Measurements from ENCODE around the gene OXCT2. TPM values are rescaled to one million over a fixed set of nuclear protein-coding genes. Genes with fewer than 3 reads are reported as not detected.
A peak's percentile ranks its signal among the peaks of the same experiment; 100 is the strongest.

The OXCT2 gene
- total and polyA plus RNA-seq, 2 of the 13 experiments (the other 11 are each of a cell fraction or from before 2014, with no cell fraction given), result 0.21 to 0.33 TPM

DNA sequence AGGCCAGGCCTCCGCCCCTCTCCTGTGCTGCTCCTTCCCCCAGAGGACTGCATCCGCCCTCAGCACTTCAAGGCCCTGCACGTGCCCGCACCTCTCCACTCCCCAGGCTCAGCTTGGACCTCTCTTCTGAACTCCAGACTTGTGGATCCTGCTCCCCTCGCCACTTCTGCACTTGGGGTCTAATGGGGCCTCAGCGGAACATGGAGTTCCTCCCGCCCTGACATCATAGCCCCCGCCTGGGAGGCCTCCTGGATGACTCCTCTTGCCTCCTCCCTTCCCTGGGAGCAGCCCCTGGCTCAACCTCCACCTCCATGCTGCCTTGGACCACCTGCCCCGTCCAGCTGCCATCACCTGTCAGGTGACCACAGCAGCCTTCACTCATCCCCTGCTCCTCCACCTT lies 10.1 kb downstream of the OXCT2 start (continued):
- no peak for TF ChIP-seq ZXDC (CRISPR knock-in tag; IDR thresholded peaks at IDR 0.05)
- no peak for TF ChIP-seq ZNF274 (CRISPR knock-in tag; IDR thresholded peaks at IDR 0.05)

- no peaks in the 10 kb centered on the region for H3K79me2 ChIP-seq (ENCODE audit: insufficient read depth, low read length)
- H3K27me3 ChIP-seq (ENCODE audit: control insufficient read depth in 1 of 2, insufficient read depth in 2 of 2, low read length in 2 of 2), result no peaks in the 10 kb centered on the region; a peak in 1 of 5 replicates
- H3K4me2 ChIP-seq (ENCODE audit: low read depth, low read length), result no peak overlapping the region
- ChIA-PET POLR2A (no interaction called here), CTCF (ENCODE audit: low intra/inter-chr PET ratio, low total read pairs) (no interaction called here)
- H3K27ac ChIP-seq (ENCODE audit: extremely low read length, insufficient read depth, low read length), result no peak overlapping the region
- intact Hi-C loops (cut with micrococcal nuclease; ENCODE audit: unreplicated experiment), result no loop called here
- H3K4me3 ChIP-seq (replicated peaks in 1 of 3; ENCODE audit: insufficient read depth in 1 of 3, low read depth in 2 of 3, low read length in 3 of 3), result no peak overlapping the region
- H3K9ac ChIP-seq (ENCODE audit: insufficient read depth, low read depth, low read length), result no peak overlapping the region
- ATAC-seq, result no peak
- TF ChIP-seq MNT (IDR thresholded peaks at IDR 0.05) (peak; percentile 54; the same call in 1 of the 2 replicates), ZBTB3 (CRISPR knock-in tag; IDR thresholded peaks at IDR 0.05; ENCODE audit: borderline replicate concordance, low read depth) (no peak)
- H4K20me1 ChIP-seq (ENCODE audit: insufficient read depth, low read length), result no peaks in the 10 kb centered on the region
- H3K36me3 ChIP-seq (replicated peaks in 1 of 2; ENCODE audit: control insufficient read depth in 1 of 2, insufficient read depth in 2 of 2, low read length in 2 of 2), result peaks cover 0 to 4% of the 10 kb centered on the region in 2 experiments; a peak in 1 of 5 replicates
- FAIRE-seq, result no peak
- no peak for DNase-seq (ENCODE audit: low spot score)
- no peaks in the 10 kb centered on the region for H3K9me3 ChIP-seq (ENCODE audit: low read length)
- H2AFZ ChIP-seq (ENCODE audit: low read length), result no peak overlapping the region
- 44% methylated on average over 4 of the region's 16 CpGs for WGBS (ENCODE audit: low lambda C conversion rate)
- H3K4me1 ChIP-seq (ENCODE audit: insufficient read depth, low read length), result no peaks in the 10 kb centered on the region
- in situ Hi-C loops (cut with HindIII; ENCODE audit: extremely low pct_ligation_motif_present, low pct_unique_long_range_greater_than_20kb), result no loop called here
- no TSS peak for BruUV-seq (replicated peaks)
Measured at GRCh38 chr1:39760074-39761008, 10.8 kb downstream of the OXCT2 start.
